Transverse colon (tissue), 4 donors: ENCODE results near the gene SUCLA2.

Source experiments
- CTCF ChIP-seq, 5 experiments: fragments of 200-600 bp in 3 of 5; fragments of 450-650 bp in 2 of 5; sonication (generic) in 3 of 5; IDR thresholded peaks; 1 replicate in 2 of 5; 2 replicates in 3 of 5; pipeline ENCODE4 v1.5.1; 2016 to 2017; ENCODE audit warnings: antibody characterized with exemption in 5 of 5, inconsistent platforms in 3 of 5, mild to moderate bottlenecking in 2 of 5, moderate library complexity in 1 of 5
- EP300 ChIP-seq: sonication (generic); formaldehyde crosslinking; IDR thresholded peaks from one replicate; pipeline ENCODE4 v1.6.1; 2017; ENCODE audit warnings: antibody characterized with exemption, low read depth
- POLR2AphosphoS5 ChIP-seq, 3 donors: sonication (generic); formaldehyde crosslinking; IDR thresholded peaks; one replicate each; pipeline ENCODE4 v1.6.1; 2016; ENCODE audit warnings: antibody characterized with exemption in 3 of 3

- TF ChIP-seq CTCF (IDR thresholded peaks at IDR 0.05): no peak
- TF ChIP-seq POLR2AphosphoS5 (IDR thresholded peaks at IDR 0.05): no peak
- TF ChIP-seq EP300: no peak
Observed at GRCh38 chr13:48029859-48030258, 28.8 kb upstream of the SUCLA2 start.
